Measurements from ENCODE around the gene DPEP2.

The DPEP2 gene

DNA sequence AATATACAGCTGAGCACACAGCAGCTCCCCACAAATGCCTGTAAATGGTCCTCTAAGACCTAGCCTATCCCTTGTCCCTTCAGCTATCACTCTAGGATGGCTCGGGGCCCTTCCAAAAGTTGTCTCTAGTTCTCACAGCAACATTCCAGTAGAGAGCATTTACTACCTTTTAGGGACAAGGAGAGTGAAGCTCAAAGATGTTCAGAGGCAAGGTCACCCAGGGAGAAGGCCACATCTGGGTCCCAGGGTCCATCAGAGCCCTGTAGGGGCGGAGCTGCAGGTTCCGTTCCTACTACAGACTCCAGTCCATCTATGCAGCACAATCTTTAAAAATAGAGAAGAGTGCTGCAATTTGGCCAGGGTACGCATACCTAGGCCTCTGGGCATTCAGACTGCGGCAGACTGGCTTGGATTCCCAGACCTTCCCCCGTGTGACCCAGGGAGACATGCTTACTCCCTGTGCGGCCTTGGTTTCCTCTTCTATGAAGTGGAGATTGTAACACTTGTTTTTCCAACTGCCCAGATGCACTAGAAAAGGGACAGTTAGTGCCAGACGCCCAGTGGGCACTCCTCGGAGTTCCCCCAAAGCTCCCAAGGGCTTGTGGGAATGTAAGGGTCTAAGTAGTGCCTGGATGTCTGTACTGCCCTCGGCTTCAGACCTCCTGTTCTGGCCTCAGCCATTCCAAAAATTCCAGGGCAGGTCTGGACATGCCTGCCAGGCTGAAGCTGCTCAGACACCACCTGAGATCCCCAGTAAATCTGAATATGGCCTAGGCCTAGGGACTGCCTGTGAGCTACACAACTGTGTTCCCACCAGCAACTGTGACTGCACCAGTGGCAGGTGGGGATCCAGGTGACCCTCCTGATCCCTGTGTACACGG, 33.4 kb downstream of the DPEP2 start:
- Histone ChIP-seq H3K27ac (ENCODE audit: low read depth, low read length) (no peak overlapping the region), H4K8ac (ENCODE audit: low read depth, low read length) (no peak overlapping the region), H2BK120ac (ENCODE audit: low read depth, low read length) (no peak overlapping the region), H3K4me1 (ENCODE audit: control insufficient read depth, low read depth, low read length) (peaks cover 8% of the 10 kb centered on the region), H3K4ac (ENCODE audit: low read depth, low read length) (peak overlapping the region; percentile 8), H3K4me3 (ENCODE audit: low read length) (no peak overlapping the region), H2AK5ac (ENCODE audit: low read length) (no peak overlapping the region), H3K79me1 (ENCODE audit: low read length) (peaks cover 24% of the 10 kb centered on the region), H3K9ac (ENCODE audit: low read length) (peak overlapping the region; percentile 53), H3K4me2 (ENCODE audit: low read length) (no peak overlapping the region), H3K23ac (ENCODE audit: low read length) (no peak overlapping the region), H3K36me3 (ENCODE audit: control insufficient read depth, insufficient read depth, low read length) (peaks cover 8% of the 10 kb centered on the region), H3K79me2 (ENCODE audit: control insufficient read depth, insufficient read depth, low read length) (peaks cover 18% of the 10 kb centered on the region), H4K5ac (ENCODE audit: low read length) (no peak overlapping the region), H2BK5ac (ENCODE audit: low read length) (no peak overlapping the region), H3K56ac (ENCODE audit: low read length) (peak overlapping the region; percentile 78), H2BK15ac (replicated peaks; ENCODE audit: low read depth) (no peak overlapping the region), H3K27me3 (ENCODE audit: insufficient read depth, low read length, poor library complexity) (no peaks in the 10 kb centered on the region), H3K18ac (ENCODE audit: low read length) (no peak overlapping the region)
- no peak for DNase-seq
- WGBS (ENCODE audit: extremely low coverage, insufficient coverage, low lambda C conversion rate): no CpG with 5 or more reads among the region's 11 CpGs

GRCh38 chr16:67964477-67965131, 34.7 kb downstream of the DPEP2 start:
- Histone ChIP-seq H4K8ac (ENCODE audit: low read depth, low read length) (no peak overlapping the region), H3K27ac (ENCODE audit: low read depth, low read length) (no peak overlapping the region), H2BK5ac (ENCODE audit: low read length) (no peak overlapping the region), H3K4ac (ENCODE audit: low read depth, low read length) (no peak overlapping the region), H3K9ac (ENCODE audit: low read length) (no peak overlapping the region), H3K79me2 (ENCODE audit: control insufficient read depth, insufficient read depth, low read length) (peaks cover 18% of the 10 kb centered on the region), H4K5ac (ENCODE audit: low read length) (no peak overlapping the region), H2BK120ac (ENCODE audit: low read depth, low read length) (no peak overlapping the region), H3K4me2 (ENCODE audit: low read length) (no peak overlapping the region), H2BK15ac (replicated peaks; ENCODE audit: low read depth) (no peak overlapping the region), H3K79me1 (ENCODE audit: low read length) (peaks cover 24% of the 10 kb centered on the region), H3K4me1 (ENCODE audit: control insufficient read depth, low read depth, low read length) (peaks cover 8% of the 10 kb centered on the region), H3K18ac (ENCODE audit: low read length) (no peak overlapping the region), H3K27me3 (ENCODE audit: insufficient read depth, low read length, poor library complexity) (no peaks in the 10 kb centered on the region), H2AK5ac (ENCODE audit: low read length) (no peak overlapping the region), H3K56ac (ENCODE audit: low read length) (no peak overlapping the region), H3K23ac (ENCODE audit: low read length) (peak overlapping the region; percentile 83), H3K4me3 (ENCODE audit: low read length) (no peak overlapping the region), H3K36me3 (ENCODE audit: control insufficient read depth, insufficient read depth, low read length) (peaks cover 11% of the 10 kb centered on the region)
- no CpG with 5 or more reads among the region's 6 CpGs for WGBS (ENCODE audit: extremely low coverage, insufficient coverage, low lambda C conversion rate)
- no peak for DNase-seq

GRCh38 chr16:67963662-67964321, 35.5 kb downstream of the DPEP2 start:
- Histone ChIP-seq H4K8ac (ENCODE audit: low read depth, low read length) (no peak overlapping the region), H2BK5ac (ENCODE audit: low read length) (no peak overlapping the region), H3K9ac (ENCODE audit: low read length) (no peak overlapping the region), H3K4ac (ENCODE audit: low read depth, low read length) (no peak overlapping the region), H3K27me3 (ENCODE audit: insufficient read depth, low read length, poor library complexity) (no peaks in the 10 kb centered on the region), H4K5ac (ENCODE audit: low read length) (no peak overlapping the region), H3K4me3 (ENCODE audit: low read length) (no peak overlapping the region), H3K27ac (ENCODE audit: low read depth, low read length) (no peak overlapping the region), H3K56ac (ENCODE audit: low read length) (no peak overlapping the region), H2AK5ac (ENCODE audit: low read length) (no peak overlapping the region), H3K4me1 (ENCODE audit: control insufficient read depth, low read depth, low read length) (peaks cover 8% of the 10 kb centered on the region), H3K18ac (ENCODE audit: low read length) (no peak overlapping the region), H3K23ac (ENCODE audit: low read length) (no peak overlapping the region), H3K4me2 (ENCODE audit: low read length) (no peak overlapping the region), H3K79me2 (ENCODE audit: control insufficient read depth, insufficient read depth, low read length) (peaks cover 18% of the 10 kb centered on the region), H2BK120ac (ENCODE audit: low read depth, low read length) (no peak overlapping the region), H2BK15ac (replicated peaks; ENCODE audit: low read depth) (no peak overlapping the region), H3K79me1 (ENCODE audit: low read length) (peaks cover 24% of the 10 kb centered on the region), H3K36me3 (ENCODE audit: control insufficient read depth, insufficient read depth, low read length) (peaks cover 11% of the 10 kb centered on the region)
- WGBS (ENCODE audit: extremely low coverage, insufficient coverage, low lambda C conversion rate): no CpG with 5 or more reads among the region's 32 CpGs
- DNase-seq: peak; percentile 29

DNA sequence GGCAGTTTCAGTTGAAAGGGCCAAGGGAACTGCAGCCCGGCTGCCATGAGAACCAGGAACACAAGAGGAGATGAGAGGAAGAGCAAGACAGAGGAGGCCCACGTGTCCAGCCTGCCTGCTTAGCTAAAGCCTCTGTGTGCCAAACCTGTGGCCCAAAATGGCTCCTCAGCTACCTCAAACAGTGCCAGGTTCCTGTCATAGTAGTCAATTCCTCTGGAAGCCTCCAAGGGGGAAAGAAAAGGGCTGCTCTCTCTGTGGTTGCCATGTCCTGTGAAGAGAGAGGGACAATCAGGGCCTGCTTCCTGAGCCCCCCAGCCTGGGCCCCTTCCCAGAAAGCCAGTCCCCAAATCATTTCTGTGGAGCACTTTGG, 36.0 kb downstream of the DPEP2 start:
- H3K18ac ChIP-seq (ENCODE audit: low read length): no peak overlapping the region
- peaks cover 18% of the 10 kb centered on the region for H3K79me2 ChIP-seq (ENCODE audit: control insufficient read depth, insufficient read depth, low read length)
- peaks cover 11% of the 10 kb centered on the region for H3K36me3 ChIP-seq (ENCODE audit: control insufficient read depth, insufficient read depth, low read length)
- no peak overlapping the region for H2BK5ac ChIP-seq (ENCODE audit: low read length)
- no peaks in the 10 kb centered on the region for H3K27me3 ChIP-seq (ENCODE audit: insufficient read depth, low read length, poor library complexity)
- H3K4ac ChIP-seq (ENCODE audit: low read depth, low read length): no peak overlapping the region
- H2AK5ac ChIP-seq (ENCODE audit: low read length): no peak overlapping the region
- H3K79me1 ChIP-seq (ENCODE audit: low read length): peaks cover 24% of the 10 kb centered on the region
- no peak overlapping the region for H2BK15ac ChIP-seq (replicated peaks; ENCODE audit: low read depth)
- no CpG with 5 or more reads among the region's 2 CpGs for WGBS (ENCODE audit: extremely low coverage, insufficient coverage, low lambda C conversion rate)
- no peak overlapping the region for H3K23ac ChIP-seq (ENCODE audit: low read length)
- H3K4me2 ChIP-seq (ENCODE audit: low read length): no peak overlapping the region
- H3K9ac ChIP-seq (ENCODE audit: low read length): no peak overlapping the region
- peaks cover 8% of the 10 kb centered on the region for H3K4me1 ChIP-seq (ENCODE audit: control insufficient read depth, low read depth, low read length)
- DNase-seq: no peak
- H3K27ac ChIP-seq (ENCODE audit: low read depth, low read length): no peak overlapping the region
- no peak overlapping the region for H2BK120ac ChIP-seq (ENCODE audit: low read depth, low read length)
- H3K4me3 ChIP-seq (ENCODE audit: low read length): no peak overlapping the region
- H4K5ac ChIP-seq (ENCODE audit: low read length): no peak overlapping the region
- no peak overlapping the region for H4K8ac ChIP-seq (ENCODE audit: low read depth, low read length)
- no peak overlapping the region for H3K56ac ChIP-seq (ENCODE audit: low read length)

- no CpG with 5 or more reads among the region's 8 CpGs for WGBS (ENCODE audit: extremely low coverage, insufficient coverage, low lambda C conversion rate)
- Histone ChIP-seq H2BK15ac (replicated peaks; ENCODE audit: low read depth) (no peak overlapping the region), H4K8ac (ENCODE audit: low read depth, low read length) (no peak overlapping the region), H3K9ac (ENCODE audit: low read length) (no peak overlapping the region), H3K4me1 (ENCODE audit: control insufficient read depth, low read depth, low read length) (peaks cover 8% of the 10 kb centered on the region), H3K27ac (ENCODE audit: low read depth, low read length) (no peak overlapping the region), H3K79me2 (ENCODE audit: control insufficient read depth, insufficient read depth, low read length) (peaks cover 11% of the 10 kb centered on the region), H3K56ac (ENCODE audit: low read length) (no peak overlapping the region), H3K23ac (ENCODE audit: low read length) (no peak overlapping the region), H3K27me3 (ENCODE audit: insufficient read depth, low read length, poor library complexity) (no peaks in the 10 kb centered on the region), H3K79me1 (ENCODE audit: low read length) (peaks cover 17% of the 10 kb centered on the region), H3K4ac (ENCODE audit: low read depth, low read length) (no peak overlapping the region), H2AK5ac (ENCODE audit: low read length) (no peak overlapping the region), H4K5ac (ENCODE audit: low read length) (no peak overlapping the region), H2BK120ac (ENCODE audit: low read depth, low read length) (no peak overlapping the region), H3K4me3 (ENCODE audit: low read length) (no peak overlapping the region), H2BK5ac (ENCODE audit: low read length) (no peak overlapping the region), H3K18ac (ENCODE audit: low read length) (no peak overlapping the region), H3K4me2 (ENCODE audit: low read length) (no peak overlapping the region), H3K36me3 (ENCODE audit: control insufficient read depth, insufficient read depth, low read length) (peaks cover 11% of the 10 kb centered on the region)
- no peak for DNase-seq
Observed at GRCh38 chr16:67962135-67962534, 37.1 kb downstream of the DPEP2 start.

All from mesendoderm (in vitro differentiated cells).